Liver (tissue), 3 donors: ENCODE data around the gene ANKRD31.

Experiments
- CTCF ChIP-seq: fragments of 150-350 bp; IDR thresholded peaks from 2 replicates; pipeline ENCODE4 v1.5.1; 2017; ENCODE audit warnings: improper control_type of control experiment, low read depth, low read length; ENCODE audit not compliant: missing input control
- FOXA1 ChIP-seq: IDR thresholded peaks from 2 replicates; pipeline ENCODE4 v1.6.1; 2016; ENCODE audit warnings: antibody characterized with exemption
- GABPA ChIP-seq, 2 donors: IDR thresholded peaks in 1 of 2; conservative IDR thresholded peaks in 1 of 2; 2 replicates each; pipeline ENCODE4 v1.6.1; 2016; ENCODE audit warnings: antibody characterized with exemption in 2 of 2, mild to moderate bottlenecking in 1 of 2, moderate library complexity in 1 of 2
- REST ChIP-seq: IDR thresholded peaks from 2 replicates; pipeline ENCODE4 v1.6.1; 2016; ENCODE audit warnings: antibody characterized with exemption, mild to moderate bottlenecking
- RXRA ChIP-seq, 2 donors: IDR thresholded peaks; 2 replicates each; pipeline ENCODE4 v1.6.1; 2017 to 2018; ENCODE audit warnings: antibody characterized with exemption in 2 of 2, mild to moderate bottlenecking in 1 of 2
- SP1 ChIP-seq: IDR thresholded peaks from 2 replicates; pipeline ENCODE4 v1.6.1; 2018; ENCODE audit warnings: antibody characterized with exemption, mild to moderate bottlenecking
- TAF1 ChIP-seq: conservative IDR thresholded peaks from 2 replicates; pipeline ENCODE4 v1.6.1; 2016; ENCODE audit warnings: antibody characterized with exemption, mild to moderate bottlenecking
- YY1 ChIP-seq: IDR thresholded peaks from 2 replicates; pipeline ENCODE4 v1.6.1; 2016; ENCODE audit warnings: antibody characterized with exemption, mild to moderate bottlenecking
- TF ChIP-seq, protein P1 (sequence below): IDR thresholded peaks from 2 replicates; pipeline ENCODE4 v1.6.1; 2016; ENCODE audit warnings: antibody characterized with exemption
- donor health status: healthy.
- donor health status: healthy.

GRCh38 chr5:75055727-75056144 lies 180.9 kb downstream of the ANKRD31 start:
- TF ChIP-seq SP1 (no peak), GABPA (IDR thresholded peaks at IDR 0.05 in 1 of 2, conservative IDR thresholded peaks at IDR 0.05 in 1 of 2) (no peak), CTCF (no peak), FOXA1 (no peak), TAF1 (no peak), RXRA (IDR thresholded peaks at IDR 0.05) (no peak), REST (no peak), YY1 (no peak)
- TF ChIP-seq, protein P1, sequence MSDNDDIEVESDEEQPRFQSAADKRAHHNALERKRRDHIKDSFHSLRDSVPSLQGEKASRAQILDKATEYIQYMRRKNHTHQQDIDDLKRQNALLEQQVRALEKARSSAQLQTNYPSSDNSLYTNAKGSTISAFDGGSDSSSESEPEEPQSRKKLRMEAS: no peak
